ENCODE data around the gene CACNA2D3. TPM values are rescaled to one million over a fixed set of nuclear protein-coding genes. Genes with fewer than 3 reads are reported as not detected.

The CACNA2D3 gene
- total RNA-seq, 6 experiments from 2014 or later, result 0.14 to 0.23 (median 0.19) TPM; not detected in 2

DNA sequence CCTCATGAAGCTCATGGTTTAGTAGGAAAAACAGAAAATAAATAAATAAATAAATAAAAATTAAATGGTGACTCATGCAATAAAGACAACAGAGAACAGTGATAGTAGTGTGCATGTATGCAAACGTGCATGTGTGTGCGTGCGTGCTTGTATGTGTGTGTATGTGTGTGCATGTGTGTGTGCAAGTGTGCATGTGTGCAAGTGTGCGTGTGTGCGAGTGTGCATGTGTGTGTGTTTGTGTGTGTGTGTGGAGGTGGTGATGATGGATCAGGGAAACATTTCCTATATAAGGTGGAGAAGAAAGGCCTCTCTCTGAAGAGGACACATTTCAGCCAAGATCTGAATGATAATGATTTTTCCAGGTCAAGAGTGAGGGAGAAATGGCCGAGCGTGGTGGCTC lies 47.2 kb downstream of the CACNA2D3 start:
- no peak overlapping the region for H3K4me3 Mint-ChIP-seq

DNA sequence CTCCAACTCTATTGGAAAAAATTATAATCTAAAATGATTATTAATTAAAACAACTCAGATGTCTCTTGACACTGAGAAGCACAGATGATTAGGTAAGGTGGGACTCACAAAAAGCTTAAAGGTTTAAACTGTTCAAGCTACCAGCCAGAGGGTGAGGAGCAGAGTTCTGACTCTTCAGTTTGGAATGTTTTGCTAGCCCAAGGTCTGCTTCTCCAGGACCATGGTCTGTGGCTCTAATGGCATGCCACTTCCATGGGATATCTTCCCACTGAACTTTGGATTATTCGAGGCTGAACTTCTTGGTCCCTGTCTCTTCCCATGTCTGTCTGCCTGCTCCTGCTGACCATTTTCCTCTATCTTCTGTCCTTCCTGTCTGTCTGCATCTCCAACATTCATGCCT lies 49.2 kb downstream of the CACNA2D3 start:
- Mint-ChIP-seq H3K4me1 (ENCODE audit: low read depth) (no peaks in the 10 kb centered on the region), H3K36me3 (ENCODE audit: low read depth) (no peaks in the 10 kb centered on the region; the same call in 1 of the 2 replicates)
- no peak for DNase-seq

More for the DNA sequence above, 47.2 kb downstream of the CACNA2D3 start:
- DNase-seq, result no peak
- peaks cover 48% of the 10 kb centered on the region for H3K9me3 Mint-ChIP-seq
- TF ChIP-seq, protein P1, sequence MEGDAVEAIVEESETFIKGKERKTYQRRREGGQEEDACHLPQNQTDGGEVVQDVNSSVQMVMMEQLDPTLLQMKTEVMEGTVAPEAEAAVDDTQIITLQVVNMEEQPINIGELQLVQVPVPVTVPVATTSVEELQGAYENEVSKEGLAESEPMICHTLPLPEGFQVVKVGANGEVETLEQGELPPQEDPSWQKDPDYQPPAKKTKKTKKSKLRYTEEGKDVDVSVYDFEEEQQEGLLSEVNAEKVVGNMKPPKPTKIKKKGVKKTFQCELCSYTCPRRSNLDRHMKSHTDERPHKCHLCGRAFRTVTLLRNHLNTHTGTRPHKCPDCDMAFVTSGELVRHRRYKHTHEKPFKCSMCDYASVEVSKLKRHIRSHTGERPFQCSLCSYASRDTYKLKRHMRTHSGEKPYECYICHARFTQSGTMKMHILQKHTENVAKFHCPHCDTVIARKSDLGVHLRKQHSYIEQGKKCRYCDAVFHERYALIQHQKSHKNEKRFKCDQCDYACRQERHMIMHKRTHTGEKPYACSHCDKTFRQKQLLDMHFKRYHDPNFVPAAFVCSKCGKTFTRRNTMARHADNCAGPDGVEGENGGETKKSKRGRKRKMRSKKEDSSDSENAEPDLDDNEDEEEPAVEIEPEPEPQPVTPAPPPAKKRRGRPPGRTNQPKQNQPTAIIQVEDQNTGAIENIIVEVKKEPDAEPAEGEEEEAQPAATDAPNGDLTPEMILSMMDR (IDR thresholded peaks at IDR 0.05), result no peak
- H3K4me1 Mint-ChIP-seq (ENCODE audit: low read depth), result no peaks in the 10 kb centered on the region
- no peaks in the 10 kb centered on the region for H3K27me3 Mint-ChIP-seq (ENCODE audit: insufficient read depth)
- no peak overlapping the region for H3K27ac Mint-ChIP-seq
- no peaks in the 10 kb centered on the region for H3K36me3 Mint-ChIP-seq (ENCODE audit: low read depth)

DNA sequence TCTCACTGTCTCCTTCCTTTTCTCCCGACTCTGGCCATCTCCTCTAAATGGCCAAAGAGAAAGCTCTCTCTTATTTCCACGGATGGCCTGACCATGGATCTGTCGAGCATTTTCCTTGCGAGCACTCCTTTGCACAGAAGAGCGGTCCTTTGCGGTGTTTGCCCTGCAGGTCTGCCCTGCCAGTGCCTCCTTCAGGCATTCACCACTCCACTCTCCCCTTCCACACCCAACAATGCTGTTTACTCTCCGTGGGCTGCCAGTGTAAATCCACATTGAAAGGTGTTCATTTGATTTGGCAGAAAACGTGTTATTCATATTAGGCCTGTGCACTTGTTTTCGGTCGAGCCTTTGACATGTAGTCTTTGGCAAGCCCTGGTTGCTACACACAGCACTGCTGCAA lies 49.6 kb downstream of the CACNA2D3 start:
- TF ChIP-seq, protein P1 (IDR thresholded peaks at IDR 0.05), result no peak
- DNase-seq, result no peak
- Mint-ChIP-seq H3K9me3 (peaks cover 44% of the 10 kb centered on the region), H3K36me3 (ENCODE audit: low read depth) (no peaks in the 10 kb centered on the region; the same call in 1 of the 2 replicates), H3K4me1 (ENCODE audit: low read depth) (no peaks in the 10 kb centered on the region), H3K4me3 (no peak overlapping the region), H3K27ac (no peak overlapping the region), H3K27me3 (ENCODE audit: insufficient read depth) (no peaks in the 10 kb centered on the region)

More for the DNA sequence above, 49.2 kb downstream of the CACNA2D3 start:
- TF ChIP-seq, protein P1 (IDR thresholded peaks at IDR 0.05), result no peak
- no peaks in the 10 kb centered on the region for H3K27me3 Mint-ChIP-seq (ENCODE audit: insufficient read depth)
- H3K4me3 Mint-ChIP-seq, result no peak overlapping the region
- no peak overlapping the region for H3K27ac Mint-ChIP-seq
- peaks cover 46% of the 10 kb centered on the region for H3K9me3 Mint-ChIP-seq

DNA sequence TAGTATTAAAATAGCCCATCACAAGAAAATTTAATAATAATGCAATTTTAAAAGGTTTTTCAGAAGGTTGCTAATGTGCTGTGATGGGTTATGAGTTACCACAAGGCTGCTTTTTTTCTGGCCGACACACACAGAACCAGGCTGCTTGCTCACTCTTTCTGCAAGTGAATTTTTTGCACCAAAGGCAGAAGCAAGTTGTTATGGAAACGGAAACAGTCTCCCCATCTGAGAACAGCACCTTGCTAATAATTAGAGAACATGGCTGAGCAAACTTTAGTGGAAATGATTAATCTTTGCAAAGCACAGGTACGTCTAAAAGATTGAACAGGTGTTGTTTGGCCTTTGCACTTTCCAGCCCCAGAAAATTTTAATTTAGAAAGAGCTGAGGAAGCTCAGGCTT lies 51.0 kb downstream of the CACNA2D3 start:
- H3K27me3 Mint-ChIP-seq (ENCODE audit: insufficient read depth), result no peaks in the 10 kb centered on the region
- TF ChIP-seq, protein P1 (IDR thresholded peaks at IDR 0.05), result no peak
- no peaks in the 10 kb centered on the region for H3K4me1 Mint-ChIP-seq (ENCODE audit: low read depth)
- H3K27ac Mint-ChIP-seq, result no peak overlapping the region
- no peak for DNase-seq
- peaks cover 47% of the 10 kb centered on the region for H3K9me3 Mint-ChIP-seq
- no peaks in the 10 kb centered on the region; the same call in 1 of the 2 replicates for H3K36me3 Mint-ChIP-seq (ENCODE audit: low read depth)
- H3K4me3 Mint-ChIP-seq, result no peak overlapping the region

DNA sequence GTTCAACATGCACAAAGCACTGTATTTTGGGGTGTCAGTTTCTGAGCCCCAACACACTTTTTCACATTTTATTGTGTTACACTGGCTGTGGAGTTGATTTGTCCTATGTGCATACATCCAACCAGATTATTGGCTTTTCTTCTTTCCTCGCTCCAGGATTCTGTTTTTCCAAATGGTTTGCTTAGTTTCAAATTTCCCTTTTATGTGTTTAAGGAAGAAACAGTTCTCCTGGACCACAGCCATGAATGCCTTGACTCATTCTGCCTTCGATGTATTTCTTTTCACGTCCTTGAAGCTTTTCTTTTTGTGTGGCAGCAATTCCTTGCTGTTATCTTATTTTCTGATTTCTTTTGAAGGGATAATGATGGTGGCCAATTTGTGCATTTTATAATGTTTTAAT lies 53.8 kb downstream of the CACNA2D3 start:
- H3K4me1 Mint-ChIP-seq (ENCODE audit: low read depth), result no peaks in the 10 kb centered on the region
- no peak for DNase-seq
- H3K27me3 Mint-ChIP-seq (ENCODE audit: insufficient read depth), result peaks cover 1% of the 10 kb centered on the region; the same call in 1 of the 2 replicates
- no peak overlapping the region for H3K4me3 Mint-ChIP-seq
- peaks cover 44% of the 10 kb centered on the region for H3K9me3 Mint-ChIP-seq
- TF ChIP-seq, protein P1 (IDR thresholded peaks at IDR 0.05), result no peak
- no peaks in the 10 kb centered on the region; the same call in 1 of the 2 replicates for H3K36me3 Mint-ChIP-seq (ENCODE audit: low read depth)
- H3K27ac Mint-ChIP-seq, result no peak overlapping the region
